Stimulated activated CD4-positive, alpha-beta T cell treated with anti-CD3 and anti-CD28 coated beads, Interleukin-1b, Interleukin-23, amount 100 ng/mL, for 48 hours (primary cell): Measurements from ENCODE around the gene TMEM203.

ENCODE experiments used
- DNase-seq: peaks from one replicate; pipeline ENCODE4 v3.0.0-alpha.2; 2020

TMEM203 gene

DNA sequence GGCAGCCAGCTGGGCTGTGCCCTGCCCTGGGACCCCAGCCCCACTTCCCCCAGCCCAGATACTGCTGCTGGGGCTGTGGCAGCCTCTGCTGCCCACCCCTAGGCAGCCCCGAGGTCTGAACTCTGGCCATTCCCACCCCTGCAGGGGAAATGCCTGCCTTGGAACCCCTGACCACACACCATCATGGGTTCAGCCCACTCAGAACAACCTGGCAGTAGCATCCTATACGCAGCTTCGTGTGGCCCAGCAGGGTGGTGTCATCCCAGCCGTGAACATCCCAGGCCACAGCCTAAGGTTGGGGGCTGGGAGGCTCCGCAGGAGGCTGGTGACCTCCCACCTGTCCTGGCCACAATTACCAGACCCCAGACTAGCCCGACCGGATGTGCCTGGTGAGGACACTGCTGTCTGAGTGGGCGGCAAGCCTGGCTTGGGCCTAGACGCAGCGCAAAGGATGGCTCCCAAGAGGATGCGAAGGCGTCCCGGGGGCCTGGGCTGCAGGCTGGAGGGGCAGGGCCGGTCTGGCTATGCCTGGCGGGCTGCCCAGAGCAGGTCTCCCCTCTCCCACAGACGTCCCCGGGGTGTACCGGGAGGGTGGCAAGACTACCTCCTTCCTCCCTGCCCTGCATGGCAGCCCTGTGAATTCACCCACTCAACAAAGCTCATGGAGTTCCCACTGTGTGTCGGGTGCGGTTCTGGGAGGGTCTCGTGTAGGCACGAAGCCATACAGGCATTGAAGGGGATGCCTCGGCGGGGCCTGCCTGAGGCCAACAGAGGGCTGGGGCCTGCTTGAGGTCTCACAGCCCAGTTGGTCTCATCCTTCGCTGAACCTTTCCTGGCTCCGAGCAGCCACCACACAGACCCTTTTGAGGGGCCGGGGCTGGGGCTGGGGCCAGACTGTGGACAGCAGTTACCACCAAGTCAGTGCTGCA is 23.8 kb upstream of the TMEM203 start:
- DNase-seq, result no peak

- DNase-seq, result no peak
These were observed 23.1 kb upstream of the TMEM203 start for GRCh38 chr9:137228506-137228967.

GRCh38 chr9:137227853-137228505 is 22.5 kb upstream of the TMEM203 start:
- no peak for DNase-seq

DNA sequence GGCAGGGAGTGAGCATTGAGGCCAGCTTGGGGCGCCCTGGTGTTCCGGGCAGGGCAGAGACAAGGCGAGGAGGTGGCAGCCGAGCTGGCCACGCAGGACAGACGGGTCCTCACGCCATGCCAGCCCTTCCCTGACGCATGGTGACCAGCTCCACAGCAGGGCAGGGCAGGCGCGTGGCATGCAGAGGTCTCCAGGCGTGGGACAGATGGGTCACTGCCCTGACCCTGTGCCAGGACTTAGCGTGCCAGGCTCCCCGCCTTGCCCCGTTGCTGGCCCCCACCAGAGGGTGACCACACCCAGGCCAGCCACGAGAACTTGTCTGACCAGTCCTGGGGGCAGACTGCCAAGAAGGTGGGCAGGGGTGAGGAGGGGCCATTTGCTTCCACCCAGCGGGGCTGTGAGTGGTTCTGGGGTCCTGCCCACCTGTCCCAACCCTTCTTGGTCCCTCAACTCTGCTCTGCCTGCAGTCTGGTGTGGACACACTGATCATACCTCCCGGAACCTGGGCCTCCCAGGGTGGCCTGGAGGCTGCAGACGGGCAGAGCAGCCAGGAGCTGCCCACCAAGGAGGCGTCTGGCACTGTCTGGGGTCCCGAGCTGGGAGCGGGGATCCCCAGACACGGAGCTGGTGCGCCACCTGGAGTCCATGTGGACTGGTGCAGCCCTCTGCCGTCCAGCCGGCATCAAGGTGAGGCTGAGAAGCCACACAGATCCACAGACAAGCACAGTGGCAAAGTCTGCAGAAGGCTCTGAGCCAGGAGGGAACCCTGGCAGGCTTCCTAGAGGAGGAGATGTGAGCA is 21.8 kb upstream of the TMEM203 start, which contains the start of gene RNF224:
Gene RNF224 (plus strand): TSS at position 449 of the 799 bp plus-strand sequence. CDS start 834 bp downstream, outside the sequence.
- DNase-seq, result peak; percentile 83

DNA sequence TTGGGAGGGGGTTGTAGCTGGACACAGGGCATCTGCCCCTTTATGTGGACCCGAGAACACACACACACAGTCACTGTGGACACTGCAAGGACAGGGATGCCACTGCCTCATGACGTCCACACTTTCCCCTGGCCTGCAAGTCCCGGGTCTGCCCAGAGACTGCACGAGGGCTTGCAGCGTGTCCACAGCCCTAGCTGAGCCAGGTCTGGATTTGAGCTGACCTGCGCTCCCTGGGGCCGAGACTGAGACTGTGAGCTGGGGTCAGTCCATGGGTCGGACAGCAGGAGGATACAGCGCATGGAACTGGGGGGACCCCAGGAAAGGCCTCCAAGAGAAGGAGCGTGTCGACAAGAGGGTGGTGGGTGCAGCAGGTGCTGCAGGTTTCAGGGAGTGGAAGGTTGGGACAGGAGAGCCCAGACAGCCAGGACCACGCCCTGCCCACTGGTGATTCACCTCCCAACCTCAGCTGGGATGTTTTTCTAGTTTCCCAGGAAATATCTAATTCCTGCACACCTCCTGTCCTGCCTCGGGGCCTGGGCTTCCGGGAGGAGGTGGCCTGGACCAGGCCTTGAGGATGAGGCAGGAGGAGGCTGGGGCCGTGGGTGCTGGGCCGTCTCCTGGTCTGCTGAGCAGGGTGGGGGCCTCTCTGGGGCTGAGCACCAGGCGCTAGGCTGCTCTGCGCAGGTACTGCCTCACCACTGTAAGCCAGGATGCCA is 21.0 kb upstream of the TMEM203 start:
- no peak for DNase-seq

DNA sequence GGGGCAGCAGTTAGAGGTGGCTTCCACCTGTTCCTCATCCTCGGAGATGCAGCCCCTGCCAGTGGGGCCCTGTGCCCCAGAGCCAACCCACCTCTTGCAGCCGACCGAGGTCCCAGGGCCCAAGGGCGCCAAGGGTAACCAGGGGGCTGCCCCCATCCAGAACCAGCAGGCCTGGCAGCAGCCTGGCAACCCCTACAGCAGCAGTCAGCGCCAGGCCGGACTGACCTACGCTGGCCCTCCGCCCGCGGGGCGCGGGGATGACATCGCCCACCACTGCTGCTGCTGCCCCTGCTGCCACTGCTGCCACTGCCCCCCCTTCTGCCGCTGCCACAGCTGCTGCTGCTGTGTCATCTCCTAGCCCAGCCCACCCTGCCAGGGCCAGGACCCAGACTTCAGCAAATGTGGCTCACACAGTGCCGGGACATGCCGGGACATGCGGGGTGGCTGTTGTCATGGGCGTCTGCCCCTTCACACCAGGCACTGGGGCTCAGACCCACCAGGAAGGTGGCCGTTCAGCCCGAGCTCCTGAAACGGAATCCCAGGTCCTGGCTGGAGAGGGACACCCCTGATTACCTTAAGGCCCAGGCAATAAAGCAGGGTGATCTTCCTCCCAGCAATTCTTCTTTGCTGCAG is 20.4 kb upstream of the TMEM203 start:
- DNase-seq, result no peak

DNA sequence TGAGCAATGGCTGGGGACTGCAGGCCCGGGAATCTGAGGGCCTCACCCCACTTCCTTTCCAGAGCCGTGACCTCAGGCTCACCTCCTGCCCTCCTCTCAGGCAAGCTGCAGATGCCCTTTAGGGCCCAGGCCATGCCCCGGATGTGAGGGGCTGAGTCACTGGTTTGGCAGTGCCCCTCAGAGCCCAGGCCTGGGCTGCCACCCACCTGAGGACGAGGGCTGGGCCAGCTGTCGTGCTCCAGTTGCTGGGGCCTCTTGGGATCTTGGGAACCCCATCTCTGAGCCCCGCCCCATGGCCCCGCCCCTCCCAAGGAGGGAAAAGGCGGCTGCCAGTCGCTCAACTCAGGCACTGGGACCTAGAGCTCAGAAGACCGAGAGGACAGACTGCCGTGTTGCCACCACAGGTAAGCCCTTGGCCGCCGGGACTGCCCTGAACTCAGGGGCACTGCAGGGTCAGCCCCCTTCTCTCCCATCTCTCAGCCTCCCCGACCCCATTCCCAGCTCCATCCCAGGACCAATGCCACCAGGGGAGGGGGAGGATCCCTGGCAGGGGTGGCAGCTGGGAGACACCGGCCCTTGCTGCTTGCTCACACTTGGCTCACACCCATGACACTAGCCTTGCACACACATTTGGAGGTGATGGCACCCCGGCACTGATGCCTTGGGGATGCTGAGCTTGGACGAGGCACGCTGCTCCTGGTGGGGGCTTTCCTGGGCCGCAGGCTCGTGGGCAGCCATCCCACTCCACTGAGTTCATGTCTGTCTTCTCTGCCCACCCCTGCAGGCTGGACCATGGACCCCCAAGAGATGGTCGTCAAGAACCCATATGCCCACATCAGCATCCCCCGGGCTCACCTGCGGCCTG is 19.6 kb upstream of the TMEM203 start, which contains the start of gene CYSRT1:
Gene CYSRT1 (plus strand): TSS at position 345 of the 865 bp plus-strand sequence. CDS start 448 bp downstream, at position 793.
- DNase-seq, result peak; percentile 33

DNA sequence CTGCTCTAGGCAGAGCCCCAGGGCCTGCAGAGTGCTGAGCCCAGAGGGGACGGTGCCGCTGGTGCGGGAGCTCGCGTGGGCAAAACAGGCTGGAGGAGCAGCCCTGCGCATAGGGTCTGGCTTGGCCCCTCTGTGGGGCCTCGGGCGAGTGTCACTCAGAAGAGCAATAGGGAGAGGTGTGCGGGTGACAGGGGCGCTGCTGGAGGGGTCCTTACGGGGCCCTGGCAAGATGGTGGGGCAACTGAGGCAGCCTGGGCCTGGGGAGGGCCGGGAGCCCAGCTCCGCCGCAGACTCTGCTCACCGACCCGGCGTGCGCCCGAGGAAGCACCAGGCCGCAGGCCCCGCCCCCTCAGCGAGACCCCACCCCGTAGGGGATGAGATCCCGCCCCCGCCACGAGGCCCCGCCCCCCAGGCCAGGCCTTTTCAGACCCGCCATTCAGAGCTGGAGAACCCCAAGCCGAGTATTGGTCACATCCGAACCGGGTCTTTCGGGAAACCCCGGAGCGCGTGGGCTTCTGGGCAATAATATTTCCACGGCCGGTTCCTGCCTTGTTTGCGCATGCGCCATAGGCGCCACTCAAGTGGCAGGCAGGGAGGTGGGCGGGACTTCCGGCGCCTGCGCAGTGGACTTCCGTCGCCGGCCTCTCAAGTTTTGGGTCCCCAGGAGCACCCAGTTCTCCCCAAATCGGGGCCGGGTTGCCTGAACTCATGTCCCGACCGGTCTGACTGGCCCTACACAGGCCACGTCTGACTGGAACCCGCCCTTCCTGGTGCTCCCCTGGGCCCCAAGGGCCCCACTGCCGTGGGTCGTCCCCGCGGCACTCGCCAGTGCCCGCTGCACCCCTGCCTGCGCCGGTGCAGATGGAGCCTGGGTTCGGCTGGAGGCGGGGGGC is 17.9 kb upstream of the TMEM203 start:
- peak; percentile 99 for DNase-seq

DNA sequence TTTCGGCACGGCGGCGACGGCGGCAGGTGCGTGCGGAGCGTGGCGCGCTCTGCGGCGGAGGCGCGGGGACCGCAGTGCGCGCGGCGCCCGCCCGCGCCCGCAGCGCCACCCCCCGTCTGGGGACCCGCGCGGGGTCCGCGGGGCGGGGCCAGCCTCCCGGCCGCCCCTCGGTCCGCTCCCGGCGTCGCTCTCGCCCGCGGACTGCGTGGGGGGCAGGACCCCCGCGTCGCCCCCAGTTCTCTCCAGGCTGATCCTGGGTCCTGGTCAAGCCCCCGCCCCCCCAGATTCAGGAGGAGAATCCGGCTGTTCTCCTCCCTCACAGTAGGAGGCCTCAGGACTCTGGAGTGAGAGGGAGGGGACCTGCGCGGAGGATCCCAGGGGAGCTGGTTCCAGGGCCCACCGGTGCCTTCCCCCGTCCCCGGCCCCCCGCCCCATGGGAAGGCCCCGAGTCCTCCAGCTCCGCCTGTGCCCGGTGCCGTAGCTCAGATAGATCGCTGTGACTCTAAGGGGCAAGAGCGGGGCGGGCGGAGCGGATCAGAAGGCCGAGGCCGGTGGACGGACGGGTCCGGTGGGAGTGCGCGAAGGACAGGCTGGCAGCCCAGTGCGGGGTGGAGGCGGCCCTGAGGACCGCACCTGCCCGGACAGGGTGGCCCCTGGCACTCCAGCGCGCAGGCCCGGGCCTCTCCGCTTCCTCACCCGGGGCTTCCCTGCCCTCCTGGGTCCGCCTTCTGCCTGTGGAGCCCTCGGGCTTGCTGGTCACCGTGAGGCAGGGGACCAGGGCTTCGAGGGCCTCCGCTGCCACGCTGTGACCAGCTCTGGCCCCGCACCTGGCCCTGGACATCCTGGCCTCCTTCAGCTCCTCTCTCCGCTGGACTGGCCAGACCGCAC is 17.0 kb upstream of the TMEM203 start, which contains the start of gene RNF208:
Gene RNF208 (minus strand): TSS at position 51 of the 888 bp plus-strand sequence. CDS start 1,028 bp downstream, outside the sequence.
- DNase-seq, result no peak

DNA sequence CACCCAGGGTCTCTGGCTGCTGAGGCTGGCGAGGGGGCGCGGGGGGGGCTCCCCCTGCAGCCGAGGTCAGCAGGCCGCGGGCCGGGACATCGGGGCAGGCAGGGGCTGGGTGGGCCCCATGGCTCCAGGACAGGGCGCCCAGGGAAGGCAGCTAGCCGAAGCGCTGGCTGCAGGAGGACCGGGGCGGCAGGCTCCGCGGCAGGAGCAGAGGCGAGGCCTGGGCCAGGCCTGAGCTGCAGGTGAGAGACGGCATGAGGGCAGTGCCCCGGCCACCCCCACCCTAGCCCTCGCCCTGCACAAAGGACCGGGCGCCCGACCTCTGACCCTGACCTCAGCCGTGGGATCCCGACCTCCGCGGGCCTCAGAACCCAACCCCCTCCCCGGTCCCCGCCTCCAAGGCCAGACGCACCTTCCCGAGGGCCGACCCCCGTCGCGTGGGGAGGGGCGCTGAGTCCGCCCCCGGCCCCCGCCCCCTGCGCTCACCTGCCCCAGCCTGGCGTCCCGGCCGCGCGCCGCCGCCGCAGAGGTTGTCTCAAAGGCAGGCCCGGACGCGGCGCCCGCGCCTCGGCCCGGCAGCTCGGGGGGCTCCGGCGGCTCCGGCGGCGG is 16.2 kb upstream of the TMEM203 start:
- DNase-seq, result no peak

DNA sequence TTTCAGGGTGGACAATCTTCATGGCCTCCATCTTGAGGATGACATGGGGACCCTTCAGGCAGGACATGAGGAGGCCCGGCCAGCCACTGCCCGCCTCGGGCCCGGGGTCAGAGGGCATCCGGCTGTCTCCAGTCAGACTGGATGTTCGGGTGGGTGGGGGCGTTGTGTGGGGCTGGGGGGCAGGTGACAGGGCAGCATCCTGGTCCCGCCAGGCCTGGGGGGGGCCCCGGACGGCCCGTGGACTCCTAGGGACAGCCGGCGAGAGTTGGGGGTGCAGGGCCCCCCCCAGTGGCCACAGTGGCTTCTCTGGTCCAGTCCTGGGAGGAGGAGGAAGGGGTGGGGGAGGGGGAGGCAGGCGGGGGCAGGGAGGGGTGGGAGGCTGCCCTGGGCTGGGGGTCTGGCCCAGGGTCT is 15.7 kb upstream of the TMEM203 start:
- no peak for DNase-seq

- DNase-seq, result no peak
These were observed 15.1 kb upstream of the TMEM203 start for GRCh38 chr9:137220317-137221094.

DNA sequence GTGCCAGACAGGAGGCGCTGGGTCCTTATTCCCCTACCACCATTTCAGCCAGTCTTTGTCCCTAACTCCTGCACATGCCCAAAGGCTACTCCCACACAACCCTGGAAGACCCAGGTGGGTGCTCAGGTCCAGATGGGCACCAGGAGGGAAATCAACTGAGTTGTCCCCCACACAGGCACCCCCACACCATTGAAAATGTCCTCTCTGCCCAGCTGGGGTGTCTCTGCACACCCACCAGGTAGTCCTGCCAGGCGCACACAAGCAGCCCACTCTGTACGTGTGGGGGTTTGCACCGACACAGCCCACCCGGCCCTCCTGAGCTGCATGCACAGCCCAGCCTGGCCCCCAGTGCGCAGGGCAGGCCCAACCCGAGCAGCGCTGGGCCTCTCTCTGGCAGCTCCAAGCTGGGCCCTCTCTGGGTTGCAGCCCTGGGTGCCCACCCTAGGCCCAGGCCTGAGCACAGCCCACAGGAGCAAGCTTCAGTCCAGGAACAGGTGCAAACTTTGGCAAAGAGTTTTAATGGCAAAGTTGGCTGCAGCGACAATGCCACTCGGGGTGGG is 14.4 kb upstream of the TMEM203 start:
- no peak for DNase-seq

- DNase-seq, result no peak
These were observed 13.4 kb upstream of the TMEM203 start for GRCh38 chr9:137218754-137219271.

- DNase-seq, result no peak
These were observed 12.8 kb upstream of the TMEM203 start for GRCh38 chr9:137218212-137218753.
